BE2C (cell line): ENCODE results near the gene LGALS9.

Source experiments
- DNase-seq: peaks from one replicate; pipeline ENCODE4 v3.0.0-alpha.2; 2020
- H3K27me3 ChIP-seq: fragments of 250-450 bp; sonication (Bioruptor Pico); 2 replicates; pipeline ENCODE4 v1.5.1; 2020; ENCODE audit warnings: mild to moderate bottlenecking
- H3K36me3 ChIP-seq: fragments of 250-450 bp; sonication (Bioruptor Pico); 2 replicates; pipeline ENCODE4 v1.5.1; 2020; ENCODE audit warnings: mild to moderate bottlenecking
- H3K4me1 ChIP-seq: fragments of 250-450 bp; sonication (Bioruptor Pico); 2 replicates; pipeline ENCODE4 v1.5.1; 2020
- H3K4me3 ChIP-seq: 2 replicates; pipeline ENCODE4 v1.5.1; 2011; ENCODE audit warnings: low read depth, low read length
- H3K9me3 ChIP-seq: fragments of 250-450 bp; sonication (Bioruptor Pico); 2 replicates; pipeline ENCODE4 v1.5.1; 2020
- CTCF ChIP-seq: IDR thresholded peaks from 2 replicates; pipeline ENCODE4 v1.5.1; 2012; ENCODE audit warnings: mild to moderate bottlenecking, low read depth, low read length

Gene LGALS9

GRCh38 chr17:27621536-27621935, 9.5 kb upstream of the LGALS9 start:
- Histone ChIP-seq H3K36me3 (no peaks in the 10 kb centered on the region), H3K9me3 (no peaks in the 10 kb centered on the region), H3K4me3 (no peak overlapping the region), H3K27me3 (no peaks in the 10 kb centered on the region), H3K4me1 (no peaks in the 10 kb centered on the region)
- DNase-seq: no peak
- TF ChIP-seq CTCF: no peak

GRCh38 chr17:27621942-27622559, 8.9 kb upstream of the LGALS9 start:
- no peak for TF ChIP-seq CTCF
- H3K9me3 ChIP-seq: no peaks in the 10 kb centered on the region
- H3K27me3 ChIP-seq: no peaks in the 10 kb centered on the region
- no peak overlapping the region for H3K4me3 ChIP-seq
- H3K36me3 ChIP-seq: no peaks in the 10 kb centered on the region
- H3K4me1 ChIP-seq: no peaks in the 10 kb centered on the region
- DNase-seq: no peak

GRCh38 chr17:27622986-27623385, 8.0 kb upstream of the LGALS9 start:
- H3K4me3 ChIP-seq: no peak overlapping the region
- no peaks in the 10 kb centered on the region for H3K27me3 ChIP-seq
- TF ChIP-seq CTCF: no peak
- no peak for DNase-seq
- no peaks in the 10 kb centered on the region for H3K36me3 ChIP-seq
- no peaks in the 10 kb centered on the region for H3K4me1 ChIP-seq
- H3K9me3 ChIP-seq: no peaks in the 10 kb centered on the region

- Histone ChIP-seq H3K9me3 (no peaks in the 10 kb centered on the region), H3K36me3 (no peaks in the 10 kb centered on the region), H3K27me3 (no peaks in the 10 kb centered on the region), H3K4me3 (no peak overlapping the region), H3K4me1 (no peaks in the 10 kb centered on the region)
- no peak for TF ChIP-seq CTCF
- DNase-seq: no peak
Measured at GRCh38 chr17:27623614-27624013, 7.4 kb upstream of the LGALS9 start.

- no peaks in the 10 kb centered on the region for H3K27me3 ChIP-seq
- H3K9me3 ChIP-seq: no peaks in the 10 kb centered on the region
- no peak for TF ChIP-seq CTCF
- H3K36me3 ChIP-seq: no peaks in the 10 kb centered on the region
- H3K4me3 ChIP-seq: no peak overlapping the region
- no peak for DNase-seq
- H3K4me1 ChIP-seq: no peaks in the 10 kb centered on the region
Measured at GRCh38 chr17:27624539-27624938, 6.4 kb upstream of the LGALS9 start.

- no peak for TF ChIP-seq CTCF
- H3K4me1 ChIP-seq: no peaks in the 10 kb centered on the region
- no peaks in the 10 kb centered on the region for H3K36me3 ChIP-seq
Measured at GRCh38 chr17:27625856-27626255, 5.1 kb upstream of the LGALS9 start.

More at GRCh38 chr17:27625856-27626255, 5.1 kb upstream of the LGALS9 start:
- H3K4me3 ChIP-seq: no peak overlapping the region
- no peak for DNase-seq
- H3K9me3 ChIP-seq: no peaks in the 10 kb centered on the region
- no peaks in the 10 kb centered on the region for H3K27me3 ChIP-seq
